ENCODE measurements around the gene FGD2.

FGD2 gene

GRCh38 chr6:36976931-36977330 lies 28.5 kb upstream of the FGD2 start:
- TF ChIP-seq CTCF (IDR thresholded peaks at IDR 0.05; ENCODE audit: low read length) (no peak), EZH2 (IDR thresholded peaks at IDR 0.05; ENCODE audit: borderline replicate concordance, low read length) (no peak)
- no peaks in the 10 kb centered on the region for H3K9me2 ChIP-seq (ENCODE audit: low read depth, low read length)
- H3K9ac ChIP-seq (ENCODE audit: low read length) = no peak overlapping the region
- peaks cover 71% of the 10 kb centered on the region for H3K36me3 ChIP-seq (ENCODE audit: insufficient read depth, low read length)
- H3K9me3 ChIP-seq (ENCODE audit: low read length) = no peaks in the 10 kb centered on the region
- H3F3A ChIP-seq (ENCODE audit: insufficient read depth, low read length) = no peaks in the 10 kb centered on the region
- no peak overlapping the region for H3K4me3 ChIP-seq (ENCODE audit: low read depth, low read length, poor library complexity, severe bottlenecking)
- no peaks in the 10 kb centered on the region for H3K27me3 ChIP-seq (ENCODE audit: insufficient read depth, low read length)
- peaks cover 32% of the 10 kb centered on the region for H3K4me1 ChIP-seq (ENCODE audit: insufficient read depth, low read length, severe bottlenecking)
- H4K20me1 ChIP-seq (ENCODE audit: insufficient read depth, low read length) = no peaks in the 10 kb centered on the region
- H3K4me2 ChIP-seq (ENCODE audit: low read length) = no peak overlapping the region
- no peak overlapping the region for H2AFZ ChIP-seq (ENCODE audit: low read length)
- H3K27ac ChIP-seq (ENCODE audit: low read depth, low read length, poor library complexity, severe bottlenecking) = no peak overlapping the region
- H3K79me2 ChIP-seq (ENCODE audit: insufficient read depth, low read length) = peaks cover 7% of the 10 kb centered on the region

GRCh38 chr6:36977470-36977941 lies 27.9 kb upstream of the FGD2 start:
- Histone ChIP-seq H2AFZ (ENCODE audit: low read length) (no peak overlapping the region), H3K4me1 (ENCODE audit: insufficient read depth, low read length, severe bottlenecking) (peaks cover 32% of the 10 kb centered on the region), H3K4me2 (ENCODE audit: low read length) (no peak overlapping the region), H3K36me3 (ENCODE audit: insufficient read depth, low read length) (peaks cover 65% of the 10 kb centered on the region), H3K27me3 (ENCODE audit: insufficient read depth, low read length) (no peaks in the 10 kb centered on the region), H3K27ac (ENCODE audit: low read depth, low read length, poor library complexity, severe bottlenecking) (no peak overlapping the region), H3K4me3 (ENCODE audit: low read depth, low read length, poor library complexity, severe bottlenecking) (no peak overlapping the region), H3F3A (ENCODE audit: insufficient read depth, low read length) (no peaks in the 10 kb centered on the region), H4K20me1 (ENCODE audit: insufficient read depth, low read length) (no peaks in the 10 kb centered on the region), H3K79me2 (ENCODE audit: insufficient read depth, low read length) (peaks cover 9% of the 10 kb centered on the region), H3K9me3 (ENCODE audit: low read length) (no peaks in the 10 kb centered on the region), H3K9ac (ENCODE audit: low read length) (no peak overlapping the region), H3K9me2 (ENCODE audit: low read depth, low read length) (no peaks in the 10 kb centered on the region)
- no peak for TF ChIP-seq EZH2 (IDR thresholded peaks at IDR 0.05; ENCODE audit: borderline replicate concordance, low read length)
- TF ChIP-seq CTCF (IDR thresholded peaks at IDR 0.05; ENCODE audit: low read length) = peak; percentile 86

GRCh38 chr6:36978421-36979346 lies 26.8 kb upstream of the FGD2 start:
- Histone ChIP-seq H3F3A (ENCODE audit: insufficient read depth, low read length) (no peaks in the 10 kb centered on the region), H3K27me3 (ENCODE audit: insufficient read depth, low read length) (no peaks in the 10 kb centered on the region), H3K27ac (ENCODE audit: low read depth, low read length, poor library complexity, severe bottlenecking) (peak overlapping the region; percentile 7), H3K4me3 (ENCODE audit: low read depth, low read length, poor library complexity, severe bottlenecking) (no peak overlapping the region), H3K9me3 (ENCODE audit: low read length) (no peaks in the 10 kb centered on the region), H3K9ac (ENCODE audit: low read length) (no peak overlapping the region; the same call in 1 of the 2 replicates), H3K4me1 (ENCODE audit: insufficient read depth, low read length, severe bottlenecking) (peaks cover 43% of the 10 kb centered on the region), H2AFZ (ENCODE audit: low read length) (no peak overlapping the region), H4K20me1 (ENCODE audit: insufficient read depth, low read length) (no peaks in the 10 kb centered on the region), H3K9me2 (ENCODE audit: low read depth, low read length) (no peaks in the 10 kb centered on the region), H3K4me2 (ENCODE audit: low read length) (no peak overlapping the region), H3K79me2 (ENCODE audit: insufficient read depth, low read length) (peaks cover 18% of the 10 kb centered on the region), H3K36me3 (ENCODE audit: insufficient read depth, low read length) (peaks cover 54% of the 10 kb centered on the region)
- TF ChIP-seq EZH2 (IDR thresholded peaks at IDR 0.05; ENCODE audit: borderline replicate concordance, low read length) (no peak), CTCF (IDR thresholded peaks at IDR 0.05; ENCODE audit: low read length) (no peak)

All from OCI-LY1 (cell line).